Measurements from ENCODE around the gene BIN1. TPM values are rescaled to one million over a fixed set of nuclear protein-coding genes. Genes with fewer than 3 reads are reported as not detected.

The BIN1 gene
- total RNA-seq, 2 donors from 2014 or later, result 41.7 to 45.9 TPM

DNA sequence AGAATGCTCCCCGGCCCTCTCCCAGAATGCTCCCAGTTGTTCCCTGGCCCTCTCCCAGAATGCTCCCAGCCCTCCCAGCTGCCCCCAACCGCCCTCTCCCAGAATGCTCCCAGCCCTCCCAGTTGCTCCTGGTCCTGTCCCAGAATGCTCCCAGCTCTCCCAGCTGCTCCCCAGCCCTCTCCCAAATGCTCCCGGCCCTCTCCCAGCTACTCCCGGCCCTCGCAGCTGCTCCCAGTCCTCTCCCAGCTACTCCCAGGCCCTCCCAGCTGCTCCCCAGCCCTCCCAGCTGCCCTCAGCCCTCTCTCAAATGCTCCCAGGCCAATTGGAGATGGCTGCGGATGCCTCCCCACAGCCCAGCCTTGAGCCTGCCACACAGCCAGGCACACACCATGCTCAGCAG, 31.1 kb downstream of the BIN1 start:
- H3K9me3 Mint-ChIP-seq, result no peaks in the 10 kb centered on the region
- peaks cover 6% of the 10 kb centered on the region for H3K4me1 Mint-ChIP-seq
- no peaks in the 10 kb centered on the region for H3K36me3 Mint-ChIP-seq (ENCODE audit: low read depth)
- Histone ChIP-seq H3K27me3 (ENCODE audit: control insufficient read depth, insufficient read depth, low read length, poor library complexity, severe bottlenecking) (no peaks in the 10 kb centered on the region), H3K27ac (ENCODE audit: low read depth, low read length) (no peak overlapping the region), H3K9ac (ENCODE audit: extremely low read depth, low read length, poor library complexity, severe bottlenecking) (no peak overlapping the region), H3K36me3 (ENCODE audit: control insufficient read depth, insufficient read depth, low read length) (no peaks in the 10 kb centered on the region), H3K4me1 (ENCODE audit: control insufficient read depth, insufficient read depth, low read length) (no peaks in the 10 kb centered on the region), H3K9me3 (ENCODE audit: control insufficient read depth, low read length) (no peaks in the 10 kb centered on the region), H3K4me3 (ENCODE audit: low read length) (no peak overlapping the region)
- no peak overlapping the region for H3K27ac Mint-ChIP-seq
- WGBS, 2 experiments (ENCODE audit: insufficient coverage in 1 of 2, insufficient read length in 1 of 2), result 80 to 86% methylated on average over 3 to 6 of the region's 6 CpGs
- TF ChIP-seq CTCF (conservative IDR thresholded peaks at IDR 0.05), result no peak
- H3K27me3 Mint-ChIP-seq (ENCODE audit: insufficient read depth), result no peaks in the 10 kb centered on the region
- DNase-seq, result no peak
- H3K4me3 Mint-ChIP-seq, result no peak overlapping the region

DNA sequence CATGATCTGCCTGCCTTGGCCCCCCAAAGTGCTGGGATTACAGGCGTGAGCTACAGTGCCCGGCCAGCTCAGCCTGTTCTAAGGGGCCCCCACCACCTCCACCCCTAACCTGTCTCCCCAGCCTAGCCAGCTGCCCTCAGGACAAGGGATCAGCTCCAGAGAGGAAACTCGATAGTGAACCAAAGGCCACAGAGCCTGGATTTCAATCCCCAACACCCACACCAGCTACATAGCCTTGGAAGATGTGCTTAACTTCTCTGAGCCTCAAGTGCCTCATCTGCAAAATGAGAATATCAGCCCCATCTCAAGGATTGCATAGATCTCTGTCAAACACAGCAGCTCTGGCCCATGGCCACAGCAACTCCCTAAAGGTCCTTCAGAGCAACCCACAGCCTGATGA, 32.0 kb downstream of the BIN1 start:
- no peak for TF ChIP-seq CTCF (conservative IDR thresholded peaks at IDR 0.05)

DNA sequence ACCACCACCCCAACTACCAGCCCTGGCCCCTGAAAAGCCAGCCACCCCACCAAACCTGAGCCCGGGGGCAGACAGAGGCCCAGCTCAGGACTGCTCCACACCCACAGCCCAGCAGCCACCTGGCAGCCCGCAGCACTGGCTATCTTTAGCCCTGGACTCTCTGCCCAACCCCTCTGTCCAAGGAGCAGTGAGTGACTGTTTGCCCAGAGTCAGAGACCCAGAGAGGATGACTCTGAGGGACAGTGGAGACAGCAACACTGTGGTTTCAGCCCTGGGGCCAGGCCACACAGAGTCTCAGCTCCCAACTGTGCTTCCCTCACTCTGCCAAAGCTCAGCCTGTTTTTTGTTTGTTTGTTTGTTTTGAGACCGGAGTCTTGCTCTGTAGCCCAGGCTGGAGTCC, 32.6 kb downstream of the BIN1 start:
- Mint-ChIP-seq H3K4me1 (no peaks in the 10 kb centered on the region), H3K27ac (peak overlapping the region; percentile 66), H3K36me3 (ENCODE audit: low read depth) (no peaks in the 10 kb centered on the region), H3K4me3 (no peak overlapping the region), H3K27me3 (ENCODE audit: insufficient read depth) (no peaks in the 10 kb centered on the region), H3K9me3 (no peaks in the 10 kb centered on the region)
- Histone ChIP-seq H3K4me3 (ENCODE audit: low read length) (no peak overlapping the region), H3K27me3 (ENCODE audit: control insufficient read depth, insufficient read depth, low read length, poor library complexity, severe bottlenecking) (no peaks in the 10 kb centered on the region), H3K9ac (ENCODE audit: extremely low read depth, low read length, poor library complexity, severe bottlenecking) (no peak overlapping the region), H3K27ac (ENCODE audit: low read depth, low read length) (no peak overlapping the region), H3K36me3 (ENCODE audit: control insufficient read depth, insufficient read depth, low read length) (no peaks in the 10 kb centered on the region), H3K4me1 (ENCODE audit: control insufficient read depth, insufficient read depth, low read length) (no peaks in the 10 kb centered on the region), H3K9me3 (ENCODE audit: control insufficient read depth, low read length) (no peaks in the 10 kb centered on the region)
- no peak for DNase-seq
- WGBS, 2 experiments (ENCODE audit: insufficient coverage in 1 of 2, insufficient read length in 1 of 2), result 88 to 95% methylated on average over 1 to 3 of the region's 3 CpGs
- TF ChIP-seq CTCF (conservative IDR thresholded peaks at IDR 0.05), result no peak

More for the DNA sequence above, 32.0 kb downstream of the BIN1 start:
- Mint-ChIP-seq H3K27me3 (ENCODE audit: insufficient read depth) (no peaks in the 10 kb centered on the region), H3K4me3 (no peak overlapping the region), H3K27ac (no peak overlapping the region), H3K9me3 (no peaks in the 10 kb centered on the region), H3K36me3 (ENCODE audit: low read depth) (no peaks in the 10 kb centered on the region), H3K4me1 (peaks cover 2% of the 10 kb centered on the region)
- no peak overlapping the region for H3K27ac ChIP-seq (ENCODE audit: low read depth, low read length)
- no peaks in the 10 kb centered on the region for H3K4me1 ChIP-seq (ENCODE audit: control insufficient read depth, insufficient read depth, low read length)
- H3K27me3 ChIP-seq (ENCODE audit: control insufficient read depth, insufficient read depth, low read length, poor library complexity, severe bottlenecking), result no peaks in the 10 kb centered on the region
- no peak for DNase-seq
- 80 to 93% methylated on average over 1 to 3 of the region's 3 CpGs for WGBS, 2 experiments (ENCODE audit: insufficient coverage in 1 of 2, insufficient read length in 1 of 2)
- H3K9me3 ChIP-seq (ENCODE audit: control insufficient read depth, low read length), result no peaks in the 10 kb centered on the region
- H3K4me3 ChIP-seq (ENCODE audit: low read length), result no peak overlapping the region
- no peak overlapping the region for H3K9ac ChIP-seq (ENCODE audit: extremely low read depth, low read length, poor library complexity, severe bottlenecking)
- no peaks in the 10 kb centered on the region for H3K36me3 ChIP-seq (ENCODE audit: control insufficient read depth, insufficient read depth, low read length)

All from endodermal cell (in vitro differentiated cells).